NCI-H146 (cell line): Measurements from ENCODE around the gene FAM72C.
"Not testable (repeated sequence)": the region's sequence is repeated elsewhere in the genome, so short reads cannot be mapped to it uniquely, and the experiment has no call there.

Source experiments
- DNase-seq: peaks from one replicate; lab custom pipeline; 2025; lab: John Stamatoyannopoulos, UW

Gene FAM72C

GRCh38 chr1:143971924-143972700 lies at the start of gene FAM72C:
Gene FAM72C, minus strand, starts transcription at chr1:143971986. Its CDS starts 845 bp downstream, at chr1:143971141.
- DNase-seq = not testable (repeated sequence)

DNA sequence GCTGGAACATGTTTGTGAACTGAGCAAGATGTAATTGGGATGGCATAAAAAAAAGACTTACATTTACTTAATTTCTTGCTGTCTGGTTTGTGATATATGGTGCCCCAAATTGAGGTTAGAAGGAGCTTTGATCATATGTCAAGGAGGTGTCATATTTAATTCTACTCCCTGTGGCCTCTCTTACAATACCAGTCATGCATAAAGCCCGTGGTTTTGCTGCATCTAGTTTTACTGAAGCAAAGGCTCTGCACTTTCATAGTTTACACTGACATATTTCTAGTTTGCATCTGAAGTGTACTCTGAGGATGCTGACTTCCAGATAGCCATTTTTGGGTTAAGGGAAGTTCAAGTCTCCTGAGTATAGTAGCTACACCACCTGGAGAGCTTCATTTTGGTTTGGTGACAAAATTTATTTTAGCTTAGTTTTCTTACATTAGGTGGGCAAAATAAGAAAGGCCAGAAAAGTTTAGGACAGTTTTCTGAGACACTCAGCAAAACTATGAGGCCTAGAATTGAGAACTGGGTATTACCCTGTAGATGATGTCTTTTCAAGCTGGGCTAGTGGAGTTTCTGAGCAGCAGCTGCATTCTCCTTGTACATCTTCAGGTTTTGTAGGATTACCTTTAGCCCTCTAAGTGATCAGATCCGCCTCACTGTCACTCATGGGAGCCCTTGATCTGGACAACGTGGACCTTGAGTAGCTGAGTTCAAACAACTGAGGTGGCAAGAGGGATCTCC lies 48.4 kb upstream of the FAM72C start:
- not testable (repeated sequence) for DNase-seq

GRCh38 chr1:144019101-144019500 lies 47.3 kb upstream of the FAM72C start:
- not testable (repeated sequence) for DNase-seq

GRCh38 chr1:144015180-144015966 lies 43.6 kb upstream of the FAM72C start:
- DNase-seq = not testable (repeated sequence)

DNA sequence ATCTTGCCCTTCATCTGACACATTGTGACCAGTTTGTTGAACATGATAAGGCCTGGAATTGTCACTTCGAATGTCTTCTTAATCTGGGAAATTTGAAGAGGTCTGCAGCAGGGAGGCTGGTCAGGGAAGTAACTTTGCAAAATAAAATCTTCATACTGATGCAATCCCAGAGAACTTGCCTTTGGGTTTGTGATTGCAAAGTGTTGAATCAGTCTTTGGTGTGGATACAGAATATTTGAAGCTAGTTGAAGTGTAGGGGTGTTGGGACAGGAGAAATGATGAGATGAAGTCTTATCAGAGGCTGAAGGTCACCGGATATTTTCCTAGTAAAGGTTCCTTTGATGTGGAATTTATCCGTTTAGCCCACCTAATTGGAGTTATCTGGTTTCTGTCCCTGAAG lies 42.7 kb upstream of the FAM72C start:
- DNase-seq = not testable (repeated sequence)

- DNase-seq = not testable (repeated sequence)
Measured at GRCh38 chr1:144014121-144014520, 42.3 kb upstream of the FAM72C start.

DNA sequence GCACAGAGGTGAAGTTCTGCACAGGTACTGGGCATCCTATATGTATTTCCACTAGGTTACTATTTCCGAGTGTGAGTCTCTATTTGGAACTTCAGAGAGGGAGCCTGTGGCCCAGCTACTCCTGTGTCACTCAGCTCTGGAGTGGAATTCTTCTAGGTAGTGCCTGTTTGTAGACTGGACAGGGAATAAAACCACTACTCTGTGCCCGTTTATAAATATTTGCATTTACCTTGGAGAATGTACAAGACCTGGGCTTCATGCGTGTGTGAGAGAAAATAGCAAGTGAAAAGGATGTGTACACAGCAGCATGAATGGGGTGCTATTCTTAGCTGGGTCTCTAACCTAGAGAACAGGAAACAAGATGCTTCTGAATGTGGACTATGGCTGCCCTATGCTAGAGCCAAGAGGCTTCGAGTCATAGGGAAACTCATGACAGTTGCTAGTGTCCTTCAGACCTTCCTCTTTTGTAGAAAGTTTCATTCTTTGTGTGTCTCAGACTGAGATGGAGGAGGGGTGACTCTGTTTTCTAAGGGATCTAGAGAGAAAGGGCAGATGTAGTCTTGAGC lies 40.5 kb upstream of the FAM72C start:
- not testable (repeated sequence) for DNase-seq

GRCh38 chr1:144009410-144009809 lies 37.6 kb upstream of the FAM72C start:
- DNase-seq = not testable (repeated sequence)

DNA sequence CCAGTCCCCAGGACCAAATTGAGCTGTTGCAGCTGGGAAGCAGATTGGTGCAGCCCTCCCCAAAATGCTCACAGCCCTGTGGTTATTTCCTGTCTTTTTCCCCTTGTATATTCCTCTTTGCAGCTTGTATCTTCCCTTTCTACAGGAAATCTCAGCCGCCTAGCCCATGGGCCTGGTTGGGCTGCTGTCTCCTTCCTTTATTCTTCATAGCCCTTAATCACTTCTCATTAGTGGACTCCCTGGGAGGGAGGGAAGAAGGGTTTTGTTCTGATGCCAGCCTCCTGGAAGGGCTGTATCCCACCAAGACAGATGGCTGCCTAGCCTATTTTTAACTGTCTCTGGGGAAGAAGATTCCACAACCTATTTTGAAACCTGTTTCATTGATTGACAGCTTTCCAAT lies 32.5 kb upstream of the FAM72C start:
- DNase-seq = not testable (repeated sequence)

DNA sequence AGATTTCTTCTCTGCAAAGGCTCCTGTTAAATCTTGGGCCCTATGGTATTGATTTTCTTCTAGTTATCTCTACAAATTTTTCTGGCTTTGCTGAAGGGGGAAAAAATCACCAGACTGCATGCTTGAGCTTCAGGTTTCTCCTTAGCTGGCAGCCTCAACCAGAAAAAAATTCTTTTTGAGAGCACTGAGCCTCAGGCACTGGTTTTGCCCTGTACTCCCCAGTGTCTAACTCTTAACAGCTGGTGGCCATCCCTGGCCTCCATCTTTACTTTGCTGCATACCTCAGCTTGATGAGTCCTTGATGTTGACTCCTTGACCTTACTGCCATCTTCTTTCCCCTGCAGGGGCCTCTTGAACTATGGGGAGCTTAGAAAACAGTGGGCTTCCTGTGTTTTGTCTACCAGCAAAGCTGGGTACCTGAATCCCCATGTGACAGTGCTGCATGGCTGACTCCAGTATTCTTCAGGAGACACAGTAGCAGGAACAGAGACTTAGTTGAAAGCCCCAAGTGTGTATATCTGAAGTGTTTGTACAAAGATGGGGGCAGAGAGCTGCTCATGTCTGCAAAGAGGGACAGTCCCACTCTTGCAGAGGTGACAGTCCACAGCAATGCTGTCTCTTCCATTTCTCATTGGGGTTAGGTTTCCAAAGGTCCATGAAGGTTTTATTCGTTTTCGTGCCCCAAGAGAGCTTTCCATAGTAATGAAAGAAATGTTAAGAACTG lies 31.7 kb upstream of the FAM72C start:
- DNase-seq = not testable (repeated sequence)

- DNase-seq = not testable (repeated sequence)
Measured at GRCh38 chr1:144002141-144002881, 30.5 kb upstream of the FAM72C start.

GRCh38 chr1:144001077-144001476 lies 29.3 kb upstream of the FAM72C start:
- not testable (repeated sequence) for DNase-seq

GRCh38 chr1:143996020-143996419 lies 24.2 kb upstream of the FAM72C start:
- DNase-seq = not testable (repeated sequence)

DNA sequence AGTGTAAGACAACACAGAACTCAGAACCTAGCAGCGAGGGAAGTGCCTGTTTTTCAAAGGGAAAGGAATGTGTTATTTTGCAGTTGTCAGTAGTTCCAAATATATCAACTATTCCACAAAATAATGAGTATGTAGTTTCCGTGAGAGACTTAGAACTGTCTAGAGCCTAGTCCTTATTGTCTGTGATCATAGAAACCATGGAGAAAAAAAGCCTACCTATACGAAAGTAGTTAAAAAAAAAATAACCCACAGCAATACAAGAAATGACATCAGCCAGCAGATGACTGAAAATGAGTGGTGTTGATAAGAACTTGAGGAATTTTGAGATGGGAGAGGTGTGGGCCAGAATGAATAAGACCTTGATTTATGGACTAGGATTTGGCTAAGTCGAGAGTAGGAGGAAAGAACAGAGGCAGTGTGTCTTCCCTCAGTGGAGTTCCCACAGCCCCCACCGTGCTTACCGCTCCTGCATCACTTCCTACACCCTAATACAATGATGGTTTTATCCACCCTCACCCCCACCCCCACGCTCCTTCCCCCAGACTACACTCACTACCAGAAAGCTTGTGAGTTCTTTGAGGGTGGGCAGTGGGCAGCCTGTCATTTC lies 21.6 kb upstream of the FAM72C start:
- DNase-seq = not testable (repeated sequence)

DNA sequence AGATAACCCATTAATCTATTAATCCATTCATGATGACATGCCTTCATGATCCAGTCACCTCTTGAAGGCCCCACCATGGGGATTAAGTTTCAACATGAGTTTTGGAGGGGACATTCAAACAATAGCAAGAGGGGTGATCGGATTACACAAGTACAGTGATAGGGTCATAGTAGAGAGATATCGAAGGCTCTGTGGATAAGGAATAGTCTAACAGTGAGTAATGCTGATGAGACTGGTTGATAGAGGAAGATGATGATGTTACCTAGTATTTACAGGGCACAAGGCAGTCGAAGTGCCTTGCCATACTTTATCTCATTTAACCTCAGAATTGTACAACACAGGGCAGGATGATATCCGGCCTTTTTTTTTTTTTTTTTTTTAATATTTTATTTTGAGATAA lies 18.9 kb upstream of the FAM72C start:
- not testable (repeated sequence) for DNase-seq

- DNase-seq = not testable (repeated sequence)
Measured at GRCh38 chr1:143989719-143990118, 17.9 kb upstream of the FAM72C start.

DNA sequence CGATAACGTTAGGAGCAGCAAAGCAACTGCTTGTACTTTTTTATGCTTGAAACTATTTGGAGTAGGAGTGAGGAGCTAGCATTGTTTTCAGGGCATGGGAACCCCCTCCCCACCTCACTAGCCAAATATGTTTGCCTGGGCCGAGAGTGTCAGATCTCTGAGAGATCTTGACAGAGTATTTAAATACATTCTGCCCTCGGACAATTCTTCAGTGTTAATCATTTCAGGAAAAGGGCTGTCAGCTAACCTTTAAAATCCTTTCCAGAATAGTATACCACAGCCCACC lies 17.6 kb upstream of the FAM72C start:
- DNase-seq = not testable (repeated sequence)

DNA sequence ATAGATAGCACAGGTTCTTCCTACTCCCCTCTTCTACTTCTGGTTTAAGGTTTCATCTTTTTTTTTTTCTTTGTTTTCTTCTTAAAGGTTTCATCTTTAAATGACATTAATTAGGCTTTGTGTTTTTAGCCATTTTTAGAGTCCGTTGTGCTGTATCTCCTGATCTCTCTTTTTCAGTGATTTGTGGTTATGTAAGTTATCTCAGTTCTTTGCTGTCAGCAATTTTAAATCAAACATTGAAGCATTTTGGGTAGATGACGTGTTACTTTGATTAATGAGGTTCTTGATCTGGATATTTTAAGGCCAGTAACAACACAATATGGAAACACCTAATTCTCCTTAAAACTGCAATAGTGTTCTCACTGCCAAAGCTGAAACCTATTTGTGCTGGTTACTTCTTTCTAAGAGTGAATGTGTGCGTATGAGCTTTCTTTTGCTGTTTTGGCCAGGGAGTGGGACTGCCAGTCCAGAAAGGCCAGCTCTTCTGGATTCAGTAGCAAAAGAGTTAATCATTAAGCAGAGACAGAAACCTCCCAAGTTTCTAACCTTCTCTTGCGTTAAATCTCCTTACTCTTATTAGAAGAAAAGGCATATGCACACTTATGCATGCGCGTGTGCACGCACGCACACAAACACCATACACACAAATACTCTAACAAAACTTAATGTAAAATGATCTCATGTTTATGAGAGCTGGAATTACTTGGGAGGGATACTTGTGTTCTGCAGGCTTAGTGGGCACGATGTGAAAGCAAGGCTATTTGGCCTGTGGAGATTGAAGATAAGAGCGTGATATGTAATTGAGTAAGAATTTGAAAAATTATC lies 17.0 kb upstream of the FAM72C start:
- not testable (repeated sequence) for DNase-seq

DNA sequence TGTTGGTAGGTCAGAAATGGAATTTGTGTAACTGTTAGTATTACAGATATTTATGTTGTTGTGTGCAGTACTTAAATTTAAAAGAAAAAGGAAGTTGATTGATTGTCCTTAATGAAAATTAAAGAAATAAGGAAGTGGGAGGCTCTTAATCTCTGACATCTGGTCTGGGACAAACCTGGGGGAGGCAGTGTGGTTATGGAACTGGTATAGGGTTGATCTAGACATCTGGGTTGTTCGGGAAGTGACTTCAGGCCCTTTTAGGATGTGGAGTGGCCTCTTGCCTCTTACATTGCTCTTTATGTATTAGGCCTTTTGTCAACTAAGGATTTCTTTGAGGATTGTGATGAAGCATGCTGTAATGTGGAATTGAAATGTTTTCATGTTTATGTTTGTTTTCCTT lies 16.1 kb upstream of the FAM72C start:
- DNase-seq = not testable (repeated sequence)
